ENCODE results near the gene IFFO2. TPM values are rescaled to one million over a fixed set of nuclear protein-coding genes. Genes with fewer than 3 reads are reported as not detected.

IFFO2 gene
- total RNA-seq, 3 donors from 2014 or later (not counting 1 experiment from before 2014, with no cell fraction given): 52.4 to 105 (median 66.5) TPM

GRCh38 chr1:18885311-18886002 lies 71.0 kb downstream of the IFFO2 start:
- Histone ChIP-seq H3K27me3 (ENCODE audit: control insufficient read depth, insufficient read depth, low read length) (no peaks in the 10 kb centered on the region), H3K4me3 (ENCODE audit: low read length) (no peak overlapping the region), H3K9me3 (ENCODE audit: control insufficient read depth, insufficient read depth, low read length) (no peaks in the 10 kb centered on the region), H3K27ac (ENCODE audit: low read length) (no peak overlapping the region), H3K4me1 (ENCODE audit: control insufficient read depth, insufficient read depth, low read length) (no peaks in the 10 kb centered on the region), H3K36me3 (ENCODE audit: control insufficient read depth, insufficient read depth, low read length) (no peaks in the 10 kb centered on the region)
- 91% methylated on average over 14 of the region's 17 CpGs for WGBS (ENCODE audit: insufficient coverage)
- no peaks in the 10 kb centered on the region for H3K36me3 Mint-ChIP-seq
- no peaks in the 10 kb centered on the region for H3K4me1 Mint-ChIP-seq
- DNase-seq: no peak
- TF ChIP-seq CTCF (IDR thresholded peaks at IDR 0.05): no peak
- no peaks in the 10 kb centered on the region for H3K9me3 Mint-ChIP-seq
- no peak overlapping the region for H3K4me3 Mint-ChIP-seq
- no peaks in the 10 kb centered on the region for H3K27me3 Mint-ChIP-seq (ENCODE audit: low read depth in 2 of 2)
- intact Hi-C loops (cut with micrococcal nuclease): no loop called here
- no peak for ATAC-seq
- no peak overlapping the region for H3K27ac Mint-ChIP-seq

- Histone ChIP-seq H3K27me3 (ENCODE audit: control insufficient read depth, insufficient read depth, low read length) (no peaks in the 10 kb centered on the region), H3K36me3 (ENCODE audit: control insufficient read depth, insufficient read depth, low read length) (no peaks in the 10 kb centered on the region), H3K27ac (ENCODE audit: low read length) (no peak overlapping the region), H3K4me1 (ENCODE audit: control insufficient read depth, insufficient read depth, low read length) (no peaks in the 10 kb centered on the region), H3K4me3 (ENCODE audit: low read length) (no peak overlapping the region), H3K9me3 (ENCODE audit: control insufficient read depth, insufficient read depth, low read length) (no peaks in the 10 kb centered on the region)
- no peak for DNase-seq
- WGBS (ENCODE audit: insufficient coverage): 88% methylated on average over 6 of the region's 6 CpGs
- no peak overlapping the region for H3K27ac Mint-ChIP-seq
- H3K4me1 Mint-ChIP-seq: no peaks in the 10 kb centered on the region
- no peak for ATAC-seq
- TF ChIP-seq CTCF (IDR thresholded peaks at IDR 0.05): no peak
- H3K9me3 Mint-ChIP-seq: no peaks in the 10 kb centered on the region
- intact Hi-C loops (cut with micrococcal nuclease): loop anchor here (1.0 kb wide), 1 partner anchor 88 kb away; no protein-coding TSS in a partner anchor
- no peak overlapping the region for H3K4me3 Mint-ChIP-seq
- H3K36me3 Mint-ChIP-seq: no peaks in the 10 kb centered on the region
- H3K27me3 Mint-ChIP-seq (ENCODE audit: low read depth in 2 of 2): no peaks in the 10 kb centered on the region
Observed at GRCh38 chr1:18884727-18885126, 71.7 kb downstream of the IFFO2 start.

- no peak overlapping the region for H3K4me3 ChIP-seq (ENCODE audit: low read length)
- TF ChIP-seq CTCF (IDR thresholded peaks at IDR 0.05): peak; percentile 43
- Mint-ChIP-seq H3K4me1 (no peaks in the 10 kb centered on the region), H3K36me3 (no peaks in the 10 kb centered on the region), H3K27ac (no peak overlapping the region), H3K9me3 (no peaks in the 10 kb centered on the region), H3K4me3 (no peak overlapping the region), H3K27me3 (ENCODE audit: low read depth in 2 of 2) (no peaks in the 10 kb centered on the region)
- H3K36me3 ChIP-seq (ENCODE audit: control insufficient read depth, insufficient read depth, low read length): no peaks in the 10 kb centered on the region
- H3K27me3 ChIP-seq (ENCODE audit: control insufficient read depth, insufficient read depth, low read length): no peaks in the 10 kb centered on the region
- 81% methylated on average over 4 of the region's 4 CpGs for WGBS (ENCODE audit: insufficient coverage)
- peak in 1 of 3 donors; percentile 22 for ATAC-seq
- DNase-seq: no peak
- H3K27ac ChIP-seq (ENCODE audit: low read length): no peak overlapping the region
- H3K9me3 ChIP-seq (ENCODE audit: control insufficient read depth, insufficient read depth, low read length): no peaks in the 10 kb centered on the region
- H3K4me1 ChIP-seq (ENCODE audit: control insufficient read depth, insufficient read depth, low read length): no peaks in the 10 kb centered on the region
- intact Hi-C loops (cut with micrococcal nuclease): loop anchor here (1.0 kb wide), 1 partner anchor 88 kb away; no protein-coding TSS in a partner anchor
Observed at GRCh38 chr1:18884419-18884717, 72.1 kb downstream of the IFFO2 start.

All from natural killer cell (primary cell).